Endothelial cell of umbilical vein (primary cell): ENCODE measurements around the gene SPATA2L.

Experiments used
- CTCF ChIP-seq, 2 donors: IDR thresholded peaks; 1 replicate in 1 of 2; 2 replicates in 1 of 2; pipeline ENCODE4 v1.5.1; 2011; ENCODE audit warnings: low read length in 2 of 2, mild to moderate bottlenecking in 2 of 2, moderate library complexity in 2 of 2, control low read depth in 1 of 2, inconsistent platforms in 1 of 2, low read depth in 1 of 2; ENCODE audit not compliant: insufficient read depth in 1 of 2; ENCODE audit errors: extremely low read depth in 1 of 2
- EZH2 ChIP-seq: IDR thresholded peaks from 2 replicates; pipeline ENCODE4 v1.6.1; 2012; ENCODE audit warnings: borderline replicate concordance, low read depth, mild to moderate bottlenecking, moderate library complexity, low read length, inconsistent platforms; ENCODE audit not compliant: severe bottlenecking
- JUN ChIP-seq: IDR thresholded peaks from 2 replicates; pipeline ENCODE4 v1.6.1; 2011; ENCODE audit warnings: borderline replicate concordance, low read depth; ENCODE audit not compliant: insufficient read length, insufficient read depth
- MAX ChIP-seq: IDR thresholded peaks from 2 replicates; pipeline ENCODE4 v1.6.1; 2011; ENCODE audit not compliant: insufficient read depth, insufficient read length
- MYC ChIP-seq: IDR thresholded peaks from one replicate; pipeline ENCODE4 v1.6.1; 2011; ENCODE audit warnings: mild to moderate bottlenecking, low read depth, low read length
- POLR2A ChIP-seq: IDR thresholded peaks from 2 replicates; pipeline ENCODE4 v1.6.1; 2012; ENCODE audit warnings: low read depth, mild to moderate bottlenecking, control low read depth, low read length
- POLR2AphosphoS5 ChIP-seq: IDR thresholded peaks from 2 replicates; pipeline ENCODE4 v1.6.1; 2012; ENCODE audit warnings: low read depth, mild to moderate bottlenecking, control low read depth, low read length, moderate library complexity; ENCODE audit not compliant: insufficient read depth

- TF ChIP-seq CTCF (IDR thresholded peaks at IDR 0.05; ENCODE audit: extremely low read depth in 1 of 2, insufficient read depth in 1 of 2, low read depth in 1 of 2, low read length in 2 of 2) (no peak), POLR2A (no peak), POLR2AphosphoS5 (no peak), EZH2 (no peak), MYC (no peak), MAX (no peak), JUN (no peak)
These were observed 29.1 kb downstream of the SPATA2L start for GRCh38 chr16:89672177-89672941.
